Stomach smooth muscle (tissue), 2 donors: ENCODE data around the gene GABRR2.
"Not testable (repeated sequence)": the region's sequence is repeated elsewhere in the genome, so short reads cannot be mapped to it uniquely, and the experiment has no call there.

Source experiments
- H3K27ac ChIP-seq: one replicate; pipeline ENCODE4 v1.7.0; 2013; ENCODE audit warnings: mild to moderate bottlenecking, low read length, inconsistent platforms
- H3K27me3 ChIP-seq, 2 donors: one replicate each; pipeline ENCODE4 v1.7.0; 2013; ENCODE audit warnings: low read length in 2 of 2; ENCODE audit not compliant: insufficient read depth in 2 of 2, control insufficient read depth in 1 of 2
- H3K36me3 ChIP-seq, 2 donors: one replicate each; pipeline ENCODE4 v1.7.0; 2013; ENCODE audit warnings: low read length in 2 of 2; ENCODE audit not compliant: control insufficient read depth in 2 of 2, insufficient read depth in 2 of 2
- H3K4me1 ChIP-seq: one replicate; pipeline ENCODE4 v1.7.0; 2013; ENCODE audit warnings: low read length; ENCODE audit not compliant: control insufficient read depth, insufficient read depth
- H3K4me3 ChIP-seq, 2 donors: one replicate each; pipeline ENCODE4 v1.7.0; 2013; ENCODE audit warnings: low read length in 2 of 2
- H3K9ac ChIP-seq, 2 donors: one replicate each; pipeline ENCODE4 v1.7.0; 2013; ENCODE audit warnings: low read length in 2 of 2, mild to moderate bottlenecking in 1 of 2
- H3K9me3 ChIP-seq, 2 donors: one replicate each; pipeline ENCODE4 v1.7.0; 2013; ENCODE audit warnings: low read length in 2 of 2; ENCODE audit not compliant: control insufficient read depth in 2 of 2
- donor health status: healthy.
- donor health status: Pancreatic carcinoma.

The GABRR2 gene

GRCh38 chr6:89308525-89309395 lies 6.3 kb downstream of the GABRR2 start:
- no peak overlapping the region for H3K9ac ChIP-seq
- no peak overlapping the region for H3K27ac ChIP-seq
- no peaks in the 10 kb centered on the region for H3K27me3 ChIP-seq
- H3K4me1 ChIP-seq, result peaks cover 20% of the 10 kb centered on the region
- no peaks in the 10 kb centered on the region for H3K36me3 ChIP-seq
- H3K9me3 ChIP-seq, result no peaks in the 10 kb centered on the region
- H3K4me3 ChIP-seq, result no peak overlapping the region

- H3K4me1 ChIP-seq, H3K4me3 ChIP-seq, H3K36me3 ChIP-seq, H3K27ac ChIP-seq, H3K27me3 ChIP-seq, H3K9me3 ChIP-seq, H3K9ac ChIP-seq: not testable (repeated sequence)
Measured at GRCh38 chr6:89304517-89304916, 10.6 kb downstream of the GABRR2 start.

GRCh38 chr6:89302936-89303335 lies 12.2 kb downstream of the GABRR2 start:
- H3K9ac ChIP-seq, result no peak overlapping the region
- H3K9me3 ChIP-seq, result no peaks in the 10 kb centered on the region
- no peaks in the 10 kb centered on the region for H3K36me3 ChIP-seq
- H3K4me1 ChIP-seq, result no peaks in the 10 kb centered on the region
- no peak overlapping the region for H3K4me3 ChIP-seq
- no peak overlapping the region for H3K27ac ChIP-seq
- H3K27me3 ChIP-seq, result no peaks in the 10 kb centered on the region

GRCh38 chr6:89302195-89302770 lies 12.8 kb downstream of the GABRR2 start:
- Histone ChIP-seq H3K27ac (no peak overlapping the region), H3K4me3 (no peak overlapping the region), H3K4me1 (no peaks in the 10 kb centered on the region), H3K36me3 (no peaks in the 10 kb centered on the region), H3K9ac (no peak overlapping the region), H3K27me3 (no peaks in the 10 kb centered on the region), H3K9me3 (no peaks in the 10 kb centered on the region)

GRCh38 chr6:89301586-89302194 lies 13.4 kb downstream of the GABRR2 start:
- Histone ChIP-seq H3K27ac (no peak overlapping the region), H3K9me3 (no peaks in the 10 kb centered on the region), H3K4me3 (no peak overlapping the region), H3K27me3 (no peaks in the 10 kb centered on the region), H3K9ac (no peak overlapping the region), H3K36me3 (no peaks in the 10 kb centered on the region), H3K4me1 (no peaks in the 10 kb centered on the region)

GRCh38 chr6:89299466-89299850 lies 15.6 kb downstream of the GABRR2 start:
- Histone ChIP-seq H3K4me3 (no peak overlapping the region), H3K27ac (no peak overlapping the region), H3K4me1 (no peaks in the 10 kb centered on the region), H3K27me3 (no peaks in the 10 kb centered on the region), H3K36me3 (no peaks in the 10 kb centered on the region), H3K9ac (no peak overlapping the region), H3K9me3 (no peaks in the 10 kb centered on the region)

GRCh38 chr6:89298680-89299465 lies 16.2 kb downstream of the GABRR2 start:
- no peaks in the 10 kb centered on the region for H3K9me3 ChIP-seq
- no peak overlapping the region for H3K4me3 ChIP-seq
- no peak overlapping the region for H3K27ac ChIP-seq
- H3K36me3 ChIP-seq, result no peaks in the 10 kb centered on the region
- H3K27me3 ChIP-seq, result no peaks in the 10 kb centered on the region
- no peaks in the 10 kb centered on the region for H3K4me1 ChIP-seq
- no peak overlapping the region for H3K9ac ChIP-seq

GRCh38 chr6:89297695-89298351 lies 17.3 kb downstream of the GABRR2 start:
- no peaks in the 10 kb centered on the region for H3K9me3 ChIP-seq
- H3K4me3 ChIP-seq, result no peak overlapping the region
- no peak overlapping the region for H3K27ac ChIP-seq
- H3K9ac ChIP-seq, result no peak overlapping the region
- no peaks in the 10 kb centered on the region for H3K27me3 ChIP-seq
- no peaks in the 10 kb centered on the region for H3K36me3 ChIP-seq
- no peaks in the 10 kb centered on the region for H3K4me1 ChIP-seq

GRCh38 chr6:89295981-89296380 lies 19.1 kb downstream of the GABRR2 start:
- no peaks in the 10 kb centered on the region for H3K27me3 ChIP-seq
- no peak overlapping the region for H3K27ac ChIP-seq
- H3K4me3 ChIP-seq, result no peak overlapping the region
- no peaks in the 10 kb centered on the region for H3K36me3 ChIP-seq
- H3K9me3 ChIP-seq, result peaks cover 0 to 2% of the 10 kb centered on the region in 2 donors
- no peak overlapping the region for H3K9ac ChIP-seq
- H3K4me1 ChIP-seq, result no peaks in the 10 kb centered on the region

GRCh38 chr6:89295116-89295515 lies 20.0 kb downstream of the GABRR2 start:
- not testable (repeated sequence) for H3K36me3 ChIP-seq, H3K27ac ChIP-seq, H3K4me1 ChIP-seq, H3K9me3 ChIP-seq, H3K4me3 ChIP-seq, H3K9ac ChIP-seq, H3K27me3 ChIP-seq
